ENCODE measurements around the gene C10orf62.

DNA sequence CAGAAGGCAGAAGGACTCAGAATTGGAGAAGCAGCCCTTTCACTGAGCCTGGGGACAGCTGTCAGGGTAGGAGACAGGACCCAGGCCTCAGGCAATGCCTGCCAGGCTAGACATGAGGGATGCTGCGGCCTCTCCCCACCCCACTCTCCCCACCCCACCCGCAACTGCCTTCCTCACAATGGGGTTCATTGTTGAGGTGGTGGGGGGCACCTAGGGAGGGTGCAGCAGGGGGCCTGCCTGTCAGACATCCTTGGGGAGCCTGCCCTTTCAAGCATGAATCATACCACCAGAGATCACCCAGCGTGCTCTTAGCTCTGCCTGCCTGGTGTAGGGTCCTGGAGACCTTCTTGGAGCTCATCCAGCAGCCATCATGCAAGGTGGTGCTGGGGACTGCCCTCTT lies at the start of gene C10orf62:
- no peak for TF ChIP-seq ZNF157 (tag by site-specific recombination; IDR thresholded peaks at IDR 0.05)
- no peak for TF ChIP-seq ZNF529 (tag by site-specific recombination; IDR thresholded peaks at IDR 0.05; ENCODE audit: insufficient replicate concordance)
- TF ChIP-seq, protein P1, sequence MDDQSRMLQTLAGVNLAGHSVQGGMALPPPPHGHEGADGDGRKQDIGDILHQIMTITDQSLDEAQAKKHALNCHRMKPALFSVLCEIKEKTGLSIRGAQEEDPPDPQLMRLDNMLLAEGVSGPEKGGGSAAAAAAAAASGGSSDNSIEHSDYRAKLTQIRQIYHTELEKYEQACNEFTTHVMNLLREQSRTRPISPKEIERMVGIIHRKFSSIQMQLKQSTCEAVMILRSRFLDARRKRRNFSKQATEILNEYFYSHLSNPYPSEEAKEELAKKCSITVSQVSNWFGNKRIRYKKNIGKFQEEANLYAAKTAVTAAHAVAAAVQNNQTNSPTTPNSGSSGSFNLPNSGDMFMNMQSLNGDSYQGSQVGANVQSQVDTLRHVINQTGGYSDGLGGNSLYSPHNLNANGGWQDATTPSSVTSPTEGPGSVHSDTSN (CRISPR knock-in tag; IDR thresholded peaks at IDR 0.05) = no peak
- TF ChIP-seq ZEB2 (tag by site-specific recombination; IDR thresholded peaks at IDR 0.05) = no peak

Data from HEK293 (cell line).